HCT116 (cell line): Measurements from ENCODE around the gene SPATA25. TPM values are rescaled to one million over a fixed set of nuclear protein-coding genes. Genes with fewer than 3 reads are reported as not detected.

Source experiments
- ATAC-seq: fragments of 200-7000 bp; cut with Tn5 transposase; 2 replicates; pipeline ENCODE4 v1.9.1; 2020; ENCODE audit warnings: mild to moderate bottlenecking, moderate library complexity
- BruUV-seq: library from RNA; stranded (reverse); fragments of 400-500 nt; replicated peaks from 2 replicates; lab custom pipeline; 2021; lab: Mats Ljungman, UMichigan
- CTCF ChIA-PET: fragments of 300-600 bp; sonication (Branson Sonifier 250); formaldehyde crosslinking; loops from one replicate; lab custom pipeline; 2021; ENCODE audit warnings: antibody characterized with exemption; lab: Charles Lee
- POLR2A ChIA-PET: fragments of 300-600, 350-600 bp; sonication (Branson Sonifier 250); formaldehyde crosslinking; loops from one replicate; lab custom pipeline; 2021; ENCODE audit warnings: antibody characterized with exemption; lab: Charles Lee
- RAD21 ChIA-PET, 2 experiments: fragments of 300-600 bp; sonication (Branson Sonifier 250); formaldehyde crosslinking; loops; one replicate each; lab custom pipeline; 2023; ENCODE audit warnings: low total read pairs in 2 of 2; ENCODE audit not compliant: uncharacterized antibody in 2 of 2, unreplicated experiment in 2 of 2, low non-redundant PET in 1 of 2; lab: Charles Lee
- DNase-seq: peaks from one replicate; pipeline ENCODE4 v3.0.0-alpha.2; 2010; ENCODE audit warnings: low read depth, low spot score
- H2AFZ ChIP-seq: fragments of 200-600 bp; shearing (Covaris generic), sonication (generic); 2 replicates; pipeline ENCODE4 v1.6.1; 2017; ENCODE audit warnings: low read depth, mixed run types, mixed read lengths, antibody characterized with exemption, low read length; ENCODE audit not compliant: poor library complexity, severe bottlenecking
- H3K27ac ChIP-seq: 2 replicates; pipeline ENCODE4 v1.5.1; 2012; ENCODE audit warnings: low read depth, low read length
- H3K27me3 ChIP-seq: fragments of 200-600 bp; sonication (generic); 2 replicates; pipeline ENCODE4 v1.6.1; 2016; ENCODE audit warnings: mixed run types, low read length, mixed read lengths; ENCODE audit not compliant: insufficient read depth
- H3K36me3 ChIP-seq, 2 experiments: fragments of 200-500 bp in 1 of 2; fragments of 200-600 bp in 1 of 2; sonication (Bioruptor generic) in 1 of 2; sonication (generic) in 1 of 2; 2 replicates each; pipeline versions ENCODE4 v1.5.1 to v1.6.1; 2014 to 2016; ENCODE audit warnings: low read length in 2 of 2, inconsistent platforms in 1 of 2, mixed read lengths in 1 of 2, mixed run types in 1 of 2; ENCODE audit not compliant: insufficient read depth in 2 of 2, control insufficient read depth in 1 of 2
- H3K4me1 ChIP-seq, 2 experiments: fragments of 200-600 bp in 1 of 2; sonication (generic) in 1 of 2; 2 replicates each; pipeline versions ENCODE4 v1.5.1 to v1.6.1; 2012 to 2017; ENCODE audit warnings: low read length in 2 of 2, inconsistent platforms in 1 of 2, mild to moderate bottlenecking in 1 of 2, mixed read lengths in 1 of 2, mixed run types in 1 of 2, moderate library complexity in 1 of 2; ENCODE audit not compliant: insufficient read depth in 2 of 2, control insufficient read depth in 1 of 2
- H3K4me2 ChIP-seq: fragments of 200-600 bp; sonication (generic); 2 replicates; pipeline ENCODE4 v1.6.1; 2017; ENCODE audit warnings: mixed run types, low read length, mixed read lengths
- H3K4me3 ChIP-seq, 2 experiments: fragments of 200-600 bp in 1 of 2; sonication (generic) in 1 of 2; replicated peaks in 1 of 2; 2 replicates each; pipeline ENCODE4 v1.5.1; 2011 to 2016; ENCODE audit warnings: low read length in 2 of 2, control low read depth in 1 of 2, low read depth in 1 of 2, mild to moderate bottlenecking in 1 of 2, mixed read lengths in 1 of 2, mixed run types in 1 of 2
- H3K79me2 ChIP-seq: fragments of 200-600 bp; sonication (generic); 2 replicates; pipeline ENCODE4 v1.6.1; 2017; ENCODE audit warnings: mild to moderate bottlenecking, mixed run types, low read length, moderate library complexity, mixed read lengths; ENCODE audit not compliant: insufficient read depth
- H3K9ac ChIP-seq: fragments of 200-600 bp; sonication (generic); 2 replicates; pipeline ENCODE4 v1.6.1; 2016; ENCODE audit warnings: low read length, mixed read lengths
- H3K9me2 ChIP-seq: fragments of 200-600 bp; sonication (generic), shearing (Covaris generic); 2 replicates; pipeline ENCODE4 v1.6.1; 2017; ENCODE audit warnings: mixed run types, mild to moderate bottlenecking, moderate library complexity; ENCODE audit not compliant: insufficient read depth
- H3K9me3 ChIP-seq, 2 experiments: fragments of 200-500 bp in 1 of 2; fragments of 200-600 bp in 1 of 2; sonication (Bioruptor generic) in 1 of 2; sonication (generic) in 1 of 2; 2 replicates each; pipeline ENCODE4 v1.6.1; 2014 to 2017; ENCODE audit warnings: low read length in 2 of 2, mixed read lengths in 2 of 2, inconsistent platforms in 1 of 2, low read depth in 1 of 2, mild to moderate bottlenecking in 1 of 2, mixed run types in 1 of 2, moderate library complexity in 1 of 2; ENCODE audit not compliant: control insufficient read depth in 1 of 2, insufficient read depth in 1 of 2
- H4K20me1 ChIP-seq: fragments of 200-600 bp; sonication (generic), shearing (Covaris generic); 2 replicates; pipeline ENCODE4 v1.6.1; 2017; ENCODE audit warnings: mixed run types, mild to moderate bottlenecking, moderate library complexity; ENCODE audit not compliant: insufficient read depth
- CBX3 ChIP-seq: IDR thresholded peaks from 2 replicates; pipeline ENCODE4 v1.6.1; 2012; ENCODE audit warnings: low read depth
- CEBPB ChIP-seq: IDR thresholded peaks from 2 replicates; pipeline ENCODE4 v1.6.1; 2012; ENCODE audit warnings: low read depth
- EGR1 ChIP-seq: IDR thresholded peaks from 2 replicates; pipeline ENCODE4 v1.6.1; 2012; ENCODE audit warnings: low read depth
- ELF1 ChIP-seq: IDR thresholded peaks from 2 replicates; pipeline ENCODE4 v1.6.1; 2012; ENCODE audit warnings: low read depth, borderline replicate concordance
- EZH2phosphoT487 ChIP-seq: fragments of 200-600 bp; IDR thresholded peaks from 2 replicates; pipeline ENCODE4 v1.6.1; 2018; ENCODE audit warnings: antibody characterized with exemption, borderline replicate concordance
- FOSL1 ChIP-seq: IDR thresholded peaks from 2 replicates; pipeline ENCODE4 v1.6.1; 2012; ENCODE audit warnings: low read depth
- JUND ChIP-seq: IDR thresholded peaks from 2 replicates; pipeline ENCODE4 v1.6.1; 2012
- POLR2A ChIP-seq: IDR thresholded peaks from 2 replicates; pipeline ENCODE4 v1.7.0; 2011; ENCODE audit warnings: borderline replicate concordance; ENCODE audit not compliant: insufficient read depth, insufficient read length; ENCODE audit errors: extremely low read depth
- POLR2AphosphoS5 ChIP-seq: IDR thresholded peaks from 2 replicates; pipeline ENCODE4 v1.6.1; 2011; ENCODE audit warnings: mild to moderate bottlenecking, low read depth, low read length, moderate library complexity
- RAD21 ChIP-seq: IDR thresholded peaks from 2 replicates; pipeline ENCODE4 v1.6.1; 2012; ENCODE audit warnings: low read depth, mild to moderate bottlenecking
- SIN3A ChIP-seq: IDR thresholded peaks from 2 replicates; pipeline ENCODE4 v1.6.1; 2012; ENCODE audit warnings: low read depth
- SP1 ChIP-seq: IDR thresholded peaks from 2 replicates; pipeline ENCODE4 v1.6.1; 2012; ENCODE audit warnings: low read depth
- SRF ChIP-seq: IDR thresholded peaks from 2 replicates; pipeline ENCODE4 v1.6.1; 2012; ENCODE audit warnings: low read depth
- TCF7L2 ChIP-seq: IDR thresholded peaks from 2 replicates; pipeline ENCODE4 v1.7.0; 2011; ENCODE audit warnings: borderline replicate concordance, inconsistent platforms; ENCODE audit not compliant: insufficient read depth, insufficient read length; ENCODE audit errors: extremely low read depth
- YY1 ChIP-seq: IDR thresholded peaks from 2 replicates; pipeline ENCODE4 v1.6.1; 2011; ENCODE audit warnings: low read length, low read depth, moderate library complexity, mild to moderate bottlenecking; ENCODE audit not compliant: insufficient replicate concordance; ENCODE audit errors: extremely low read depth
- ZFX ChIP-seq: fragments of 450-650 bp; IDR thresholded peaks from 2 replicates; pipeline ENCODE4 v1.6.1; 2017
- intact Hi-C: fragments of 100-400 bp; cut with micrococcal nuclease; formaldehyde crosslinking; loops from 2 replicates; pipeline ENCODE4 v1.10.0; 2022
- total RNA-seq: library from RNA; stranded (reverse); gene quantifications from one replicate; pipeline ENCODE4 v1.2.1, GENCODE V29; 2021; ENCODE audit not compliant: unreplicated experiment
- TF ChIP-seq, protein P1 (sequence below): IDR thresholded peaks from 2 replicates; pipeline ENCODE4 v1.6.1; 2012
- TF ChIP-seq, protein P2 (sequence below): IDR thresholded peaks from 2 replicates; pipeline ENCODE4 v1.6.1; 2012; ENCODE audit warnings: low read depth
- TF ChIP-seq, protein P3 (sequence below): IDR thresholded peaks from 2 replicates; pipeline ENCODE4 v1.6.1; 2011; ENCODE audit warnings: mild to moderate bottlenecking, low read length, moderate library complexity; ENCODE audit not compliant: insufficient replicate concordance; ENCODE audit errors: extremely low read depth

The SPATA25 gene
- total RNA-seq, 1 experiment from 2014 or later, result 0.42 TPM

DNA sequence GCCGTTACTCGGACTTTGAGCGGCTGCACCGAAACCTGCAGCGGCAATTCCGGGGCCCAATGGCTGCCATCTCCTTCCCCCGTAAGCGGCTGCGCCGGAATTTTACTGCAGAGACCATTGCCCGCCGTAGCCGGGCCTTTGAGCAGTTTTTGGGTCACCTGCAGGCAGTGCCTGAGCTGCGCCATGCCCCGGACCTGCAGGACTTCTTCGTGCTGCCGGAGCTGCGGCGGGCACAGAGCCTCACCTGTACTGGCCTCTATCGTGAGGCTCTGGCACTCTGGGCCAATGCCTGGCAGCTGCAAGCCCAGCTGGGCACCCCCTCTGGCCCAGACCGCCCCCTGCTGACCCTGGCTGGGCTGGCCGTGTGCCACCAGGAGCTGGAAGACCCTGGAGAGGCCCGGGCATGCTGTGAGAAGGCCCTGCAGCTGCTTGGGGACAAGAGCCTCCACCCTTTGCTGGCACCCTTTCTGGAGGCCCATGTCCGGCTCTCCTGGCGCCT is 46.7 kb downstream of the SPATA25 start:
- no peak overlapping the region for H3K9ac ChIP-seq
- H3K4me2 ChIP-seq, result no peak overlapping the region
- CTCF ChIA-PET, result no interaction called here

More for the DNA sequence above, 46.7 kb downstream of the SPATA25 start:
- ATAC-seq (no peak), DNase-seq (no peak)
- H2AFZ ChIP-seq, result no peak overlapping the region
- TF ChIP-seq ELF1 (no peak), YY1 (no peak), SRF (no peak), TCF7L2 (no peak), POLR2A (no peak), CEBPB (no peak), SP1 (no peak), SIN3A (no peak), EZH2phosphoT487 (no peak), POLR2AphosphoS5 (no peak), FOSL1 (no peak), ZFX (no peak), EGR1 (no peak), RAD21 (no peak), CBX3 (no peak), JUND (no peak)
- TF ChIP-seq, protein P1, sequence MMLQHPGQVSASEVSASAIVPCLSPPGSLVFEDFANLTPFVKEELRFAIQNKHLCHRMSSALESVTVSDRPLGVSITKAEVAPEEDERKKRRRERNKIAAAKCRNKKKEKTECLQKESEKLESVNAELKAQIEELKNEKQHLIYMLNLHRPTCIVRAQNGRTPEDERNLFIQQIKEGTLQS, result no peak
- TF ChIP-seq, protein P2, sequence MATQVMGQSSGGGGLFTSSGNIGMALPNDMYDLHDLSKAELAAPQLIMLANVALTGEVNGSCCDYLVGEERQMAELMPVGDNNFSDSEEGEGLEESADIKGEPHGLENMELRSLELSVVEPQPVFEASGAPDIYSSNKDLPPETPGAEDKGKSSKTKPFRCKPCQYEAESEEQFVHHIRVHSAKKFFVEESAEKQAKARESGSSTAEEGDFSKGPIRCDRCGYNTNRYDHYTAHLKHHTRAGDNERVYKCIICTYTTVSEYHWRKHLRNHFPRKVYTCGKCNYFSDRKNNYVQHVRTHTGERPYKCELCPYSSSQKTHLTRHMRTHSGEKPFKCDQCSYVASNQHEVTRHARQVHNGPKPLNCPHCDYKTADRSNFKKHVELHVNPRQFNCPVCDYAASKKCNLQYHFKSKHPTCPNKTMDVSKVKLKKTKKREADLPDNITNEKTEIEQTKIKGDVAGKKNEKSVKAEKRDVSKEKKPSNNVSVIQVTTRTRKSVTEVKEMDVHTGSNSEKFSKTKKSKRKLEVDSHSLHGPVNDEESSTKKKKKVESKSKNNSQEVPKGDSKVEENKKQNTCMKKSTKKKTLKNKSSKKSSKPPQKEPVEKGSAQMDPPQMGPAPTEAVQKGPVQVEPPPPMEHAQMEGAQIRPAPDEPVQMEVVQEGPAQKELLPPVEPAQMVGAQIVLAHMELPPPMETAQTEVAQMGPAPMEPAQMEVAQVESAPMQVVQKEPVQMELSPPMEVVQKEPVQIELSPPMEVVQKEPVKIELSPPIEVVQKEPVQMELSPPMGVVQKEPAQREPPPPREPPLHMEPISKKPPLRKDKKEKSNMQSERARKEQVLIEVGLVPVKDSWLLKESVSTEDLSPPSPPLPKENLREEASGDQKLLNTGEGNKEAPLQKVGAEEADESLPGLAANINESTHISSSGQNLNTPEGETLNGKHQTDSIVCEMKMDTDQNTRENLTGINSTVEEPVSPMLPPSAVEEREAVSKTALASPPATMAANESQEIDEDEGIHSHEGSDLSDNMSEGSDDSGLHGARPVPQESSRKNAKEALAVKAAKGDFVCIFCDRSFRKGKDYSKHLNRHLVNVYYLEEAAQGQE, result no peak
- TF ChIP-seq, protein P3, sequence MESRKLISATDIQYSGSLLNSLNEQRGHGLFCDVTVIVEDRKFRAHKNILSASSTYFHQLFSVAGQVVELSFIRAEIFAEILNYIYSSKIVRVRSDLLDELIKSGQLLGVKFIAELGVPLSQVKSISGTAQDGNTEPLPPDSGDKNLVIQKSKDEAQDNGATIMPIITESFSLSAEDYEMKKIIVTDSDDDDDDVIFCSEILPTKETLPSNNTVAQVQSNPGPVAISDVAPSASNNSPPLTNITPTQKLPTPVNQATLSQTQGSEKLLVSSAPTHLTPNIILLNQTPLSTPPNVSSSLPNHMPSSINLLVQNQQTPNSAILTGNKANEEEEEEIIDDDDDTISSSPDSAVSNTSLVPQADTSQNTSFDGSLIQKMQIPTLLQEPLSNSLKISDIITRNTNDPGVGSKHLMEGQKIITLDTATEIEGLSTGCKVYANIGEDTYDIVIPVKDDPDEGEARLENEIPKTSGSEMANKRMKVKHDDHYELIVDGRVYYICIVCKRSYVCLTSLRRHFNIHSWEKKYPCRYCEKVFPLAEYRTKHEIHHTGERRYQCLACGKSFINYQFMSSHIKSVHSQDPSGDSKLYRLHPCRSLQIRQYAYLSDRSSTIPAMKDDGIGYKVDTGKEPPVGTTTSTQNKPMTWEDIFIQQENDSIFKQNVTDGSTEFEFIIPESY, result no peak
- no peaks in the 10 kb centered on the region; a peak in 1 of 4 replicates for H3K36me3 ChIP-seq
- intact Hi-C loops, result no loop called here
- no peaks in the 10 kb centered on the region for H3K9me3 ChIP-seq
- ChIA-PET RAD21 (no interaction called here), POLR2A (interaction anchor here (1.4 kb wide), 1 partner anchor 9 kb away, joined by 3 read pairs; no protein-coding TSS in a partner anchor)
- H3K27ac ChIP-seq, result no peak overlapping the region
- peaks cover 3% of the 10 kb centered on the region in 2 experiments for H3K4me1 ChIP-seq
- no peaks in the 10 kb centered on the region for H3K79me2 ChIP-seq
- BruUV-seq, result no TSS peak
- no peaks in the 10 kb centered on the region for H4K20me1 ChIP-seq
- H3K27me3 ChIP-seq, result no peaks in the 10 kb centered on the region
- H3K4me3 ChIP-seq, result no peak overlapping the region
- no peaks in the 10 kb centered on the region for H3K9me2 ChIP-seq
